Measurements from ENCODE around the gene ADARB1. TPM values are rescaled to one million over a fixed set of nuclear protein-coding genes. Genes with fewer than 3 reads are reported as not detected.

ADARB1 gene
- total and polyA plus RNA-seq, 12 donors, result 7.2 to 21.6 (median 16.1) TPM

- DNase-seq, result peak in 1 of 7 donors; percentile 55
- peak overlapping the region in 1 of 4 donors; percentile 94 for H3K4me3 ChIP-seq
Measured at GRCh38 chr21:45072738-45073300, 1.6 kb upstream of the ADARB1 start.

DNA sequence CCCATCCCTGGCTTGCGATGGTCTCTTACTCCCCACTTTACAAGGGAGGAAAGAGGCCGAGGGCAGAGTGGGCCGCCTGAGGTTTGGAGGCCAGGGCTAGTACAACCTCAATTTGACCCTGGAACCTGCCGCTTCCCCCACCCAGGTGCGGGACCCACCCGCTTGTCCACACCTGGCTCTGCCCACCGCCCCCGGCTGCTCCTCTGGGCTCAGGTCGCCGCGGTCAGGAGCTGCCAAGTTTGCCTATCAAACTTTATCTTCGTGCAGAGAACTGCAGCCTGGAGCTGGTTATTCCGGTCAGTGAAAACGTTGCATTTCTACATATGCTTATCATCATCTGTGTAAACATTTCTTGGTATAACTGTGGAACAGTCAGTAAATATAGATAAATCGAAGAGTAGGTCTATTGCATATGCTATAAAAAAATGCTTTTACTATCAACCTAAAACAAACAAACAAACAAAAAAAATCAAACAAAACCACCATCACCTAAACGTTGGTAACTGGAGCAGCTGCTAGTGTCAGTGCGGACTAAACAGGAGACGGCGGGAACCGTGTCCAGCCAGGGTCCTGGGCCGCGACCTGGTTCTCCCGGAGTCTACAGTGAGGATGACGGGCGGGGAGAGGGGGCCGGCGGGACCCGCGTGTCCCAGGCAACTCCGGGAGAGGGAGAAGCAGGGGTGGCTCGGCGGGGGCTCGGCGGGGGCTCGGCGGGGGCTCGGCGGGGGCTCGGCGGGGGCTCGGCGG, 906 bp upstream of the ADARB1 start:
- H3K27me3 ChIP-seq, result no peaks in the 10 kb centered on the region
- H3K9me3 ChIP-seq (replicated peaks in 1 of 3), result no peaks in the 10 kb centered on the region
- intact Hi-C loops (cut with DNase I), result loop anchor here in 1 of 2 donors (10.0 kb wide), 1 partner anchor 59 kb away; no protein-coding TSS in a partner anchor
- peaks cover 0 to 16% of the 10 kb centered on the region in 2 donors for H3K4me1 ChIP-seq (replicated peaks in 1 of 2)
- H3K36me3 ChIP-seq (replicated peaks in 1 of 2), result no peaks in the 10 kb centered on the region
- peak overlapping the region in 2 of 4 donors; percentile 54 to 94 for H3K4me3 ChIP-seq
- peak in 5 of 7 donors; percentile 33 to 66 (median 37) for DNase-seq
- TF ChIP-seq CTCF (IDR thresholded peaks at IDR 0.05) (no peak), POLR2A (IDR thresholded peaks at IDR 0.05) (no peak)
- WGBS, 4 donors, result 24 to 41% (median 30%) methylated on average over 23 to 38 of the region's 42 CpGs
- peak overlapping the region in 3 of 5 donors; percentile 70 to 92 (median 84) for H3K27ac ChIP-seq

More at GRCh38 chr21:45072738-45073300, 1.6 kb upstream of the ADARB1 start:
- peaks cover 0 to 16% of the 10 kb centered on the region in 2 donors for H3K4me1 ChIP-seq (replicated peaks in 1 of 2)
- TF ChIP-seq CTCF (IDR thresholded peaks at IDR 0.05), result no peak
- TF ChIP-seq POLR2A (IDR thresholded peaks at IDR 0.05), result no peak
- H3K27me3 ChIP-seq, result no peaks in the 10 kb centered on the region
- H3K27ac ChIP-seq, result no peak overlapping the region
- intact Hi-C loops (cut with DNase I), result loop anchor here in 1 of 2 donors (10.0 kb wide), 1 partner anchor 58 kb away; no protein-coding TSS in a partner anchor
- H3K36me3 ChIP-seq (replicated peaks in 1 of 2), result no peaks in the 10 kb centered on the region
- H3K9me3 ChIP-seq (replicated peaks in 1 of 3), result no peaks in the 10 kb centered on the region
- WGBS, 4 donors, result 91 to 97% (median 95%) methylated on average over 22 to 29 of the region's 29 CpGs

DNA sequence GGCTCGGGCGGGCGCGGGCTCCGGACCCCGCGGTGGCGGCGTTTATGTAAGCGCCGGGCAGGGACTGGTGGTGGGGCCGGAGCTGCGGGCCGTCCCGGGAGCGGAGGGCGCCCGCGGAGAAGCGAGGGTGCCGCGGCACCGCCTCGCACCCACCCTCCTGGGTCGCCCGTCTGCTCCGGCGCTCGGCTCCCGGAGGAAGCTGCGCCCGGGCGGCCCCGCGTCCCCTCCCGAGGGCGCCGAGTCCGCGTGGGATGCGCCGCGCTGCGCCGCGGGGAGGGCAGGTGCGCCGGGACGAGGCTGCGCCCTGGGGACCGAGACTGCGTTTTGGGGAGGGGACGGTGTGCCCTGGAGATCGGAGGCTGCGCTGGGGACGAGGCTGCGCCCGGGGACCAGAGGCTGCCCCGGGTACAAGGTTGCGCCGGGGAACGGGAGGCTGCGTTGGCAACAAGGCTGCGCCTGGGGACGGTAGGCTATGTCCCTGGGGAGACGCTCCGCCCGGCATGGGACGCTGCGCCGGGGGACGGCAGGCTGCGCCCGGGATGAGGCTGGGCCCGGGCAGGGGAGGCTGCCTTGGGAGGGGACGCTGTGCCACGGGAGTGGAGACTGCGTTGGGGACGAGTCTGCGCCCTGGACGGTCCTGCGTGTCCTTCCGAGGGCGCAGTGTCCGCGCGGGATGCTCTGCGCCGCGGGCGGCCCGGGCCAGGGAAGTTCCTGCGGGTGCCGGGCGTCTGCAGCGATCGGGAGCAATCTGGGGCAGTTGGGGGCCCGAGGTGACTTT, 627 bp downstream of the ADARB1 start:
- H3K4me1 ChIP-seq (replicated peaks in 1 of 2), result peaks cover 0 to 16% of the 10 kb centered on the region in 2 donors
- H3K27ac ChIP-seq, result peak overlapping the region in 2 of 5 donors; percentile 52 to 92
- no peaks in the 10 kb centered on the region for H3K27me3 ChIP-seq
- WGBS, 4 donors, result 0 to 2% (median 1%) methylated on average over 6 to 98 of the region's 98 CpGs
- intact Hi-C loops (cut with DNase I), result loop anchor here in 1 of 2 donors (10.0 kb wide), 1 partner anchor 60 kb away; no protein-coding TSS in a partner anchor
- peak overlapping the region in 3 of 4 donors; percentile 34 to 94 (median 40) for H3K4me3 ChIP-seq
- TF ChIP-seq POLR2A (IDR thresholded peaks at IDR 0.05) (no peak), CTCF (IDR thresholded peaks at IDR 0.05) (no peak)
- peak in 4 of 7 donors; percentile 19 to 39 (median 33) for DNase-seq
- H3K36me3 ChIP-seq (replicated peaks in 1 of 2), result no peaks in the 10 kb centered on the region
- H3K9me3 ChIP-seq (replicated peaks in 1 of 3), result no peaks in the 10 kb centered on the region
